GM18858 (cell line): Measurements from ENCODE around the gene TRIOBP.

Experiments used
- ATAC-seq: cut with Tn5 transposase; IDR thresholded peaks from one replicate; pipeline ENCODE4 v1.9.1; 2021; ENCODE audit not compliant: unreplicated experiment

TRIOBP gene

DNA sequence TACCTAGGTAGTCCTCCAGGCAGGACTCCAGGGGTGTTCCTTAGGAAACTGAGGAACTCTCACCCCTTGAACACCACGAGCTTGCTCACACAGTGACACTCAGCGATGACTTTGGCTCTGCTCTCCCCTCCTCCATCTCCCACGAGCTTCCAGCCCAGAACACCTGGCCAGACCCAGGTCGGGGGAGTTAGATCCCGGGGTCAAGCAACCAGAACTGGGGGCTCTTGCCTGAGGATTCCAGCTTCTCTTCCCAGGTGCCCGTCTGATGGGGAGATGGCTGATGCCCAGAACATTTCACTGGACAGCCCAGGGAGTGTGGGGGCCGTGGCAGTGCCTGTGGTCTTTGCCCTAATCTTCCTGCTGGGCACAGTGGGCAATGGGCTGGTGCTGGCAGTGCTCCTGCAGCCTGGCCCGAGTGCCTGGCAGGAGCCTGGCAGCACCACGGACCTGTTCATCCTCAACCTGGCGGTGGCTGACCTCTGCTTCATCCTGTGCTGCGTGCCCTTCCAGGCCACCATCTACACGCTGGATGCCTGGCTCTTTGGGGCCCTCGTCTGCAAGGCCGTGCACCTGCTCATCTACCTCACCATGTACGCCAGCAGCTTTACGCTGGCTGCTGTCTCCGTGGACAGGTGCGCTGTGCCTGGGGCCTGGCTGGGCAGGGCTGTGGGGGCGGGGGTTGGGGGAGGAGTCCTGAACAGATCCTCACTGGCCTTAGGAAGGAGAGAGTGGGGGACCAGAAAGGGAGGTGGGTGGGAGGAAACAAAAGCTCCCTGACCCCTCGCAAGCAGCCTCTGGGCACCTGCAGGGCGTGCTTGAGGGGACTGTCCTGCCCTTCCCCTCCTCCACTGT is 126.5 kb downstream of the TRIOBP start, which contains the start of gene GALR3:
TSS of gene GALR3 (plus strand) at position 249 of the 852 bp plus-strand sequence. CDS start at position 274, 25 bp downstream.
- no peak for ATAC-seq

DNA sequence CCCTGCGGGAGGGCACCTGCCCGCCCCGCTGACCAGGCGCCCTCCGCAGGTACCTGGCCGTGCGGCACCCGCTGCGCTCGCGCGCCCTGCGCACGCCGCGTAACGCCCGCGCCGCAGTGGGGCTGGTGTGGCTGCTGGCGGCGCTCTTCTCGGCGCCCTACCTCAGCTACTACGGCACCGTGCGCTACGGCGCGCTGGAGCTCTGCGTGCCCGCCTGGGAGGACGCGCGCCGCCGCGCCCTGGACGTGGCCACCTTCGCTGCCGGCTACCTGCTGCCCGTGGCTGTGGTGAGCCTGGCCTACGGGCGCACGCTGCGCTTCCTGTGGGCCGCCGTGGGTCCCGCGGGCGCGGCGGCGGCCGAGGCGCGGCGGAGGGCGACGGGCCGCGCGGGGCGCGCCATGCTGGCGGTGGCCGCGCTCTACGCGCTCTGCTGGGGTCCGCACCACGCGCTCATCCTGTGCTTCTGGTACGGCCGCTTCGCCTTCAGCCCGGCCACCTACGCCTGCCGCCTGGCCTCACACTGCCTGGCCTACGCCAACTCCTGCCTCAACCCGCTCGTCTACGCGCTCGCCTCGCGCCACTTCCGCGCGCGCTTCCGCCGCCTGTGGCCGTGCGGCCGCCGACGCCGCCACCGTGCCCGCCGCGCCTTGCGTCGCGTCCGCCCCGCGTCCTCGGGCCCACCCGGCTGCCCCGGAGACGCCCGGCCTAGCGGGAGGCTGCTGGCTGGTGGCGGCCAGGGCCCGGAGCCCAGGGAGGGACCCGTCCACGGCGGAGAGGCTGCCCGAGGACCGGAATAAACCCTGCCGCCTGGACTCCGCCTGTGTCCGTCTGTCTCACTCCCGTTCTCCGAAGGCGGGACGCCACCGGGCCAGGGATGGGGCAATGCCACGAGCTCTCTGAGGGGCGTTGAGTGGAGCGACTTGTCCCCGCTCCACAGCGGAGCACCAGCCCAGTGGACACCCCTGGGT is 128.1 kb downstream of the TRIOBP start:
- ATAC-seq, result no peak
